ENCODE data around the gene CYP4F8.

DNA sequence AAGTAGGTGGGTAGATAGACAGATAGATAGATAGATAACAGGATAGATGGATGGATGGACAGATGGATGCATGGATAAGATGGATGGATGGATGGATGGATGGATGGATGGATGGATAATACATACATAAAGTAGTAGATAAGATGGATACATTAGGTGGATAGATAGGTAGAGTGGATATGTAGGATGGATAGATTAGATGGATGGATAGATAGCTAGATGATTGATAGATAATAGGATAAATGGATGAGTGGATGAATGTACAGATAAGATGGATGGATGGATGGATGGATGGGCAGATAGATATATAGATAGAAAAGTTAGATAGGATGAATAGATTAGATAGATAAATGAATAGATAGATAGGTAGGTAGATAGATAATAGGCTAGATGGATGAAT lies 27.8 kb downstream of the CYP4F8 start:
- TF ChIP-seq POLR2AphosphoS5 (IDR thresholded peaks at IDR 0.05; ENCODE audit: borderline replicate concordance, low read depth, low read length) (no peak), EZH2 (IDR thresholded peaks at IDR 0.05) (no peak)
